HG02884 (cell line): ENCODE data around the gene ST7.

Experiments used
- ATAC-seq: cut with Tn5 transposase; IDR thresholded peaks from one replicate; pipeline ENCODE4 v1.9.1; 2021; ENCODE audit warnings: mild to moderate bottlenecking, moderate library complexity; ENCODE audit not compliant: unreplicated experiment

The ST7 gene

GRCh38 chr7:117087639-117088396 is 134.5 kb downstream of the ST7 start:
- ATAC-seq = no peak

- no peak for ATAC-seq
Observed at GRCh38 chr7:117088623-117089194, 135.4 kb downstream of the ST7 start.

GRCh38 chr7:117090791-117091190 is 137.5 kb downstream of the ST7 start:
- ATAC-seq = no peak

DNA sequence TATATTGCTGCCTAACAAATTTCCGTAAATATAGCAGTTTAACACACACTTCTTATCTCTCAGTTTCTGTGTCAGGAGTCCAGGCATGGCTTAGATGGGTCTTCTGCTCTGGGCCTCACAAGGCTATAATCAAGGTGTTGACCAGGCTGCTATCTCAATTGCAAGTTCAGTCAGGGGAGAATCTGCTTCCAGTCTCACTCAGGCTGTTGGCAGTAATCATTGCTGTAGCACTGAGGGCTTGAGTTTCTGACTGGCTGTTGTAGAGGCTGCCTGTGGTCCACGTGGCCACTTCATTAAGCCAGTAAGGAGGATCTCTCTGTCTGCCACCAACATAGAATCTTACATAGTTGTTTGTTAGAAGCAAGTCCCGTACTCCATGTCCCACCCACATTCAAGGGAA is 138.4 kb downstream of the ST7 start:
- ATAC-seq = no peak

GRCh38 chr7:117092785-117093184 is 139.5 kb downstream of the ST7 start:
- ATAC-seq = no peak

- ATAC-seq = no peak
Observed at GRCh38 chr7:117094457-117094856, 141.2 kb downstream of the ST7 start.

DNA sequence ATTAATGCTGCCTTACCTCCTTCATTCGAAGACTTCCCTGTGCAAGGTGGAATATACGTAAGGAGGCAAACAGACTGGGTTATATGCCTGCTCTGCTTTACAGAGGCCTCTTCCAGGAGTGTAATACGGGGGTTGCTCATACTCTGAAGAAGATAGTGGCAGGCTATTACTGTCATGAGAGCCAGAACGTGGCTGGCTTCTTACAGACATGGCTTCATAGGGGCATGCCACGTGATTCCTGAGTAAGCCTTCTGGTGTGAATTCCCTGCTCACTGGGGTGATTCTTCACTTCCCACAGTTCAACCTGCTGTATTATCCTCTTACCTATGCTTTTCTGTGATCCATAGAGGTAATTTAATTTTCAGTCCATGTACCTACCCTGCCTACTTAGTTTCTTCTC is 141.8 kb downstream of the ST7 start:
- ATAC-seq = no peak

GRCh38 chr7:117096330-117096729 is 143.0 kb downstream of the ST7 start:
- ATAC-seq = no peak

- ATAC-seq = no peak
Observed at GRCh38 chr7:117096942-117097341, 143.6 kb downstream of the ST7 start.

DNA sequence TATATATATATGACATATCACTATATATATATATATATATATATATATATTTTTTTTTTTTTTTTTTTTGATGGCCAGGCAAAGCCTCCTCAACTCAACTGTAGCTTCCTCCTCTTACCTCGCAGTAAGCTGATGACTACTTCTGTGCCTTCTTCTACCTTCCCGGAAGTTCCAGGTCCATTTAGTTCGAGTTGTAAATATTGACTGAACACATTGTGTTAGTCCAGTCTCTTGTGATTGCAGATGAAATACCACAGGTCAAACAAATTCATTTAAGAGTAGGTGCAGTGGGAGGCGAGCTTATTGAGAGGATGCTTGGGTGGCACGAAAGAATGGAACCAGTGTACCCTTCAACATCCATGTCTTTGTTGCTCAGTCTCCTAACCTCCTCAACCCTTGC is 144.6 kb downstream of the ST7 start:
- ATAC-seq = no peak

GRCh38 chr7:117098457-117098856 is 145.2 kb downstream of the ST7 start:
- no peak for ATAC-seq

GRCh38 chr7:117101026-117101425 is 147.7 kb downstream of the ST7 start:
- ATAC-seq = no peak

DNA sequence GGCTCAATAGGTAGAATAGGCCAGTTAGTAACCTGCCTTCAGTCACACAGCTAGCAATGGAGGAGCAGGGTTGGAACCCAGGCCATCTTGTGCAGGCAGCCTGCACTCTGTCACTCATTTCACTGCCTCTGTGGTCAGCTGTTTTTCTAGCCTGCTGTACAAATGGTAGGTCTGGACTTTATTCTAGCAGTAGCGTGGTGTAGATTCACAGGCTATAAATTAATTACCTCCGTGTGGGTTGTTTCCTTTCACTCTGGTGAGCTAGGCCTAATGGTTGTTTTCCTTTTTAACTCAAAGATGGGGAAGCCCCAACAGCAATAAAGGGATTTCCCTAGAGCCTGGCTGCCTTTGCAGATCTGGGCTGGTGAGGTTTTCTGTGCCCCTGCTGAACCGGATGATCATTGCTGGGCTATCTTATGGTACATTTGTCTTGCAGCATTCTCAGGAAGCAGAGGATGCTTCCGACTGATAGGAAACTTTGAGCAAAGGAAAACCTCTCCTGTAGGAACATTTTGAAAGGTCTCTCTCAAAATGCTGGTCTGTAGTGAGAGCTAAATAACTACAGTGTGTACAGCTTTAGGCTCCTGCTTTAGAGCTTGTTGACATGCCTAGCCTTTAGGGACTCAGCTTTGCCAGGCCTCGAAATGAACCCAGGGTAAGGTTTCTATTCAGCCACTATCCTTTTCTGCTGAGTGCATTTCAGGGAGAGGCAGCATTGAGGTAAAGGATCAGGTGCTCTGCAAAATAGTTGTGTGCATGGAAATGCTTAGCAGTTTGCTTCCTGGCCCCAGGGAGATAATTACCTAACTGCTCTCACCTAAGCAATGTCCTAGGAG is 157.4 kb downstream of the ST7 start:
- ATAC-seq = peak; percentile 94

DNA sequence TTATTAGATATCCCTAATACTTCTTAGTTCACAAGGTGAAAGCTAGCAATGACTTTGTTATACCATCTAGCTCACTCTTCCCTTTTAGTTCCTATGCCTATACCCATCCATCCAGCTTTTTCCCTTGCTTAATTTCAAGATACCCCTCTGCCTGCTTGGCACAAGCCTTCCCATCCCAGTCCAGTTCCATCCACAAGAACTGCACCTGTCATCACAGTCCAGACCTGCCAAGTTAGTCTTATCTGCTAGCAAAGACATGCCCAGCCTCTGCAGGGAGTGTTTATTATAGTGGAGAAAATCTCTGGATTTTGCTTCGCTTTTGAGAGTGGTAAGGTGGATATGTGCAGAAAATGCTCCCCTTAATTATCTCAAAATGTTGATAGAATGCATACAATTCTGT is 158.2 kb downstream of the ST7 start:
- no peak for ATAC-seq

GRCh38 chr7:117112640-117113039 is 159.3 kb downstream of the ST7 start:
- no peak for ATAC-seq

GRCh38 chr7:117113871-117114270 is 160.6 kb downstream of the ST7 start:
- ATAC-seq = no peak

DNA sequence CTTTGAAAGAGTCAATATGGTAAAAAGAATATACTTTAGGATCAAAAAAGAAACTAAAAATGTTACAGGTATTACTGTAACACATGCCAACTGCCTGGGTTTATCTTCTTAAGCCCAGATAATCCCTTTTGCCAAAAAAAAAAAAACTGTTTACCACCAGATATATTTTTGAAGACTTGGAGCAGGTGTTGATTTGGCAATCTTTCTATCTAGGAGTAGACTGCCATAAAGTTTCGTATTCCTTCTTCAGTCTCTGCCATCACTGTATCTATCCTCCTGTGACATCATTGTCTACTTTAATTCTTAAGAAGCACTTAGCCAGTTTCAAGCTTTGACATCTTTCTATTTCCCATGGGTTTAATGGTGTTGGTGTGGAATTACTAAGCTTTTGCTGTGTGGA is 161.0 kb downstream of the ST7 start:
- no peak for ATAC-seq

DNA sequence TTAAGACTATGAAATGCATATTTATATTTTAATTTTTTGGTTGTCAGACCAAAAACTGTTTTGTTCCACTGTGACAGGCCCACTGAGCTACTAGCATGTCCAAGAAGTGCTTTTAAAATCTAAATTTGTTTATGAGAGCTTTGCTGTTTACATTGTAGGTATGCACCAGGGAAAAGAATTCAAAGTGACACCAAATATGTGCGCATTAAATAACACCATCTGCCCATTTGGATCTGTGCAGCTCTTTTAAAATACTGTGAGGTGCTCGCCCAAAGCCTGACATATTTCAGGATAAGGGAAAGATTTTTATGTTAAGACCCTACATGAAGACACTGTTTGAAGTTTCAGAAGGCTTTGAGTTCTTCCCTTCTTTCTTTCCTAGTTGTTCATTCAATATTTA is 162.9 kb downstream of the ST7 start:
- ATAC-seq = no peak

DNA sequence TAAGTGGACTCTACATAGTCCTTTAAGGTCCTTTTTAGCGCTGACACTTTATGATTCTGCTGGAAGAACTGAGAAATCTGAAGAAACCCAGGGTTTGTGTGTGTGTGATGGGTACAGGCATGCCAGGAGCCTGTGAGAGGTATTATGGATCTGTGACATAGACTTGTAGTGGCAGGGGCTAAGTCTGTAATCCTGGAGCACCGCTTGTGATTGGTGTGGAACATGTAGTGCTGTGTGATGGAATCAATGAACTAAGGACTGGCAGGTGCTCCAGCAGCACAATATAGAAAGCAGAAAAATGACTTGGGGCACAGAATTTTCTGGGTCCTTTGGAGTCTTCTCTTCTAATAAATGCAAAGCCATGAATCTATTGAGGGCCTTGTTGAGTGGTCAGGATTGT is 163.9 kb downstream of the ST7 start:
- ATAC-seq = no peak

- no peak for ATAC-seq
Observed at GRCh38 chr7:117118579-117119180, 165.4 kb downstream of the ST7 start.

DNA sequence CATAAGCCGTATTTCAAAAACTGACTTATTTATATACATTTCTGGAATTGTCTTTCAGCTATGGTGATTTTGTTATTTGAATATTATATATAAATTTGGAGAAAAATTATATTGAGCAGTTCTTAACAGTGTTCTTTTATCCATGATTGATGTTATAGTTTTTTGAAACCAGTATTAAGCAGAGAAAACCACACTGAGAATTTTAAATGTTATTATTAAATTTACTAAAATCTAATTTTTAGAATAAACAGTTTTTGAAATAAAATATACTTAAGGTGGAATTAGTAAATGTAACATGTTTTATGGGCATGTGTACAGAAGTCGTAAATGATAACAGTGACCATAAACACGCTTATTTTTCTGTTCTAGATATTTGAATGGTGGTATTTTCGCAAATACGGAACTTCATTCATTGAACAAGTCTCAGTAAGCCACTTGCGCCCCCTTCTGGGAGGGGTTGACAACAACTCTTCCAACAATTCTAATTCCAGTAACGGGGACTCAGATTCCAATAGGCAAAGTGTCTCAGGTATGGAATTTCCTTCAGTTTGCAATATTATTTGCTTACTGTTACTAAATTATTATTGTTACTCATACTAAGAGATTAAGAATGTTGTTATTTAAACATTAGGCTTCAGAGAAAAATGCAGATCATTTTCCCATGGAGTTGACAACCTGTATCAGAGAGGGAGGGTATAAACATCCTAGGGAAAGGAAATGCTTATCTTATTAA is 166.1 kb downstream of the ST7 start:
- ATAC-seq = peak; percentile 56
